HG02642 (cell line): ENCODE results near the gene KIF13A.
"Not testable (repeated sequence)": the region's sequence is repeated elsewhere in the genome, so short reads cannot be mapped to it uniquely, and the experiment has no call there.

Source experiments
- ATAC-seq: cut with Tn5 transposase; IDR thresholded peaks from one replicate; pipeline ENCODE4 v1.9.1; 2021; ENCODE audit warnings: mild to moderate bottlenecking; ENCODE audit not compliant: unreplicated experiment, poor library complexity

KIF13A gene

GRCh38 chr6:17740559-17741220, 246.7 kb downstream of the KIF13A start:
- ATAC-seq, result no peak

- ATAC-seq, result no peak
These were observed 249.7 kb downstream of the KIF13A start for GRCh38 chr6:17737704-17738252.

DNA sequence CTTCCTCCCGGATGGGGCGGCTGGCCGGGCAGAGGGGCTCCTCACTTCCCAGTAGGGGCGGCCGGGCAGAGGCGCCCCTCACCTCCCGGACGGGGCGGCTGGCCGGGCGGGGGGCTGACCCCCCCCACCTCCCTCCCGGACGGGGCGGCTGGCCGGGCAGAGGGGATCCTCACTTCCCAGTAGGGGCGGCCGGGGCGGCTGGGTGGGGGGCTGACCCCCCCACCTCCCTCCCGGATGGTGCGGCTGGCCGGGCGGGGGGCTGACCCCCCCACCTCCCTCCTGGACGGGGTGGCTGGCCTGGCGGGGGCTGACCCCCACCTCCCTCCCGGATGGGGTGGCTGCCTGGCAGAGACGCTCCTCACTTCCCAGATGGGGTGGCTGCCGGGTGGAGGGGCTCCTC, 252.1 kb downstream of the KIF13A start:
- ATAC-seq, result not testable (repeated sequence)

- ATAC-seq, result no peak
These were observed 257.2 kb downstream of the KIF13A start for GRCh38 chr6:17730078-17730704.

DNA sequence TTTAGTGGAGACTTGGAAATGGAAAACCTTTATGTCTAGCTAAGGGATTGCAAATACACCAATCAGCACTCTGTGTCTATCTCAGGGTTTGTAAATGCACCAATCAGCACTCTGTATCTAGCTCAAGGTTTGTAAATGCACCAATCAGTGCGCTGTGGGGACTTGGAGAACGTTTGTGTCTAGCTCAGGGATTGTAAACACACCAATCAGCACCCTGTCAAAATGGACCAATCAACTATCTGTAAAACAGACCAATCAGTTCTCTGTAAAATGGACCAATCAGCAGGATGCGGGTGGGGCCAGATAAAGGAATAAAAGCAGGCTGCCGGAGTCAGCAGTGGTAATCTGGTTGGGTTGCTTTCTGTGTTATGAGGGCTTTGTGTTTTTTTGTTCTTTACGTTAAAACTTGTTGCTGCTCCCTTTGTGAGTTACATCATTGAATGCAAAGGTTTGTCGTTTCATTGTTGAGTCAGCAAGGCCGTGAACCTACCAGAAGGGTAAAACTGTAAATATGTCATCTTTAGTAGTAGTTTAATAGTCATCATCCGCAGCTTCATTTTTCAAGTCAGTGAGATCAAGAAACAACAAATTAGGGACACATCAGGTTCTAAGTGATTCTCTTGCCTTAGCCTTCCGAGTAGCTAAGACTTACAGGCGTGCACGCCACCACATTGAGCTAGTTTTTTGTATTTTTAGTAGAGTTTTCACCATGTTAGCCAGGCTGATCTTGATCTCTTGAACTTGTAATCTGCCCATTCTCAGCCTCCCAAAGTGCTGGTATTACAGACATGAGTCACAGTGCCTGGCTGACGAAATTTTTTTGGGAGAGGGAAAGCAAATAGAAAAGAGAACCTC, 258.0 kb downstream of the KIF13A start:
- ATAC-seq, result no peak

GRCh38 chr6:17728551-17729222, 258.7 kb downstream of the KIF13A start:
- no peak for ATAC-seq

DNA sequence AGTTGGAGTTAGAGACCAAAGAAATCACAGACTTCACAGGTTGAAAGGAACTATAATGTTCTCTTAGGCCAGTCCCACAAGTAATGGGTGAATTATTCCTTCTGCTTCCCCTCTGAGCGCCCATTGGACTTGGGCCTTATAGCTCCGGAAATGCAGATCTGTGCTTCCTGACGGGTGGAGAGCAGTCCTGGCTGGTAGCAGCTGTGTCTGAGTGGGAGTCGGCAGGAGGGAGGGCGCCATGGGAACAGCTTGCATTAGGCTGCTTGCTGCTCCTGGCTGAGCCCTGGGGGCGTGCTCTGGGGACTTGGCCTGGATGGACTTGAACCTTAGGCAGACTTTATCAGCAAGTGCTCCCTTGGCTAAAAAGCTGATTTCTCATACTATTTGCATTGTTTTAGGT, 262.4 kb downstream of the KIF13A start:
- ATAC-seq, result no peak

DNA sequence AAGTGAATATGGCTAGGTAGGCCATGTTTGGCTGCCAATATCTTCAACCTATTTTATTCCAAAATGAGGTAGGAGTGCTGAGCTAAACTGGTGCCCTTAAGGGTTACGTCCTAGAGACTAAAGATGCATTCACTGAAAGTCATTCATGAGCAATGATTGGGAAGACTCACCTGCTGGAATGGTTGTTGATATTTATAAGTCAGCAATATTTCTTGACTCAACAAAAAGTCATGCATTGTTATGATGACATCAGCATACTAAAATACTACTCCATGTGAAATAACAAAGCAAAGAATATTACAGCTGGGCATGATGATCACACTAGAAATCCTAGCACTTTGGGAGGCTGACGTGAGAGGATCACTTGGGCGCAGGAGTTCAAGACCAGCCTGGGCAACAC, 263.1 kb downstream of the KIF13A start:
- ATAC-seq, result no peak

DNA sequence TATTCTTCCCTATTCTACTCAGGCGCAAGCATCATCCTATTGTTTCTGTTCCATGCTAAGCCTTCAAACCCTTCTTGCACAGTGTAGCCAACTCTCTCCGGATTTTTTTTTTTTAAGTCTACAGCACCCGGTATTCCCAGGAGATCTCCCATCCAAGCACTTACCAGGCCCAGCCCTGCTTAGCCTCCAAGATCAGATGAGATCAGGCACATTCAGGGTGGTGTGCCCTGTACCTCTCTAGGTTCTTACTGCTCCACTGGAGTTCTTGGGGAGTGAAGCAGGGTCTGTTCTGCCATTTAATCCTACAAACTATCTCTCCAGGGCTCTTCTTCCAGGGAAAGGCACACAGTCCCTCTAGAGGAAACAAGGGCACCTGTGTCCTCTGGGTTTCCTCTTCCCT, 265.8 kb downstream of the KIF13A start:
- no peak for ATAC-seq

GRCh38 chr6:17719323-17720041, 268.0 kb downstream of the KIF13A start:
- ATAC-seq, result no peak

- ATAC-seq, result no peak
These were observed 271.2 kb downstream of the KIF13A start for GRCh38 chr6:17716221-17716620.

GRCh38 chr6:17714879-17715851, 272.3 kb downstream of the KIF13A start:
- peak; percentile 85 for ATAC-seq

DNA sequence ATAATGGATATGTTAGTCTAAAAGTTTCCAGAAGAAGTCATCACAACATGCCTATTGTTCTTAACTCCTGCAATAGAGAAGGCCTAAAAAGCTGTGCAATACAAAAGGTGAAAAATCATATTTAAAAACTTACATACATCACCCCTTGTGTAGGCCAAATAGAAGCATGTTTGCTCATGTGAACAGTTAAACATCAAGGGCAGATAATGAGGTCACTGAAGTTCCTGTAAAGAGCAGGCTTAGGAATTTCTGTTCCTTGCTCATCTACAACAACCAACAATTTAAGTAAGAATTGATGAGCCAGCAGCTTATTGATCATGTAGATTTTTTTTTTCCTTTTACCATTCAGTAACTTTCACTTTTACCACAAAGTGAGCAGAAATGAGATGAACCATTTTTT, 273.3 kb downstream of the KIF13A start:
- ATAC-seq, result no peak

- no peak for ATAC-seq
These were observed 274.9 kb downstream of the KIF13A start for GRCh38 chr6:17712576-17712975.

- ATAC-seq, result no peak
These were observed 277.1 kb downstream of the KIF13A start for GRCh38 chr6:17710331-17710730.

DNA sequence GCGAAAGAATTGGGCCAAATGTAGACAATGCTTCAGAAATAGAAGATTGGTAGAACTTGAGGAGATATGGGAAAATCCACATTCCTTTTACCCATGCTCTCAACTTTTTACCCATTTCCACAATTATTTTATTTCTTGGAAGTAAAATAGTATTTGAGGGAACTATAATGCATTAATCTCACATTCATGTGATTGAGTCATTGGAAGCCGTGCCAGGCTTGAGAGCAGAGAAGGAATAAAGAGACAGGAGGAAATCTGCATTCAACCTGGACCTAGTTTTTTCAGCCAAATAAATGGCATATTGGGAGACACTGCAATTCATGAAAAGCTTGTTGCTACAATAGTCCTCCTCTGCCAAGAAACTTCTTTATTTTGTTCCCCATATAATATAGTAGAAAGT, 278.0 kb downstream of the KIF13A start:
- ATAC-seq, result no peak
